Activated T-helper 2 cell treated with anti-CD3 and anti-CD28 coated beads, Interferon-gamma antibody, Interleukin-2, Interleukin-4, amounts not matched to agents 10 μg/mL and 5 μg/mL and 100 μg/mL, durations not matched to agents 14 hours and 24 hours and 36 hours (primary cell): Measurements from ENCODE around the gene GPR89B. TPM values are rescaled to one million over a fixed set of nuclear protein-coding genes. Genes with fewer than 3 reads are reported as not detected.
A peak's percentile ranks its signal among the peaks of the same experiment; 100 is the strongest.
"Not testable (repeated sequence)": the region's sequence is repeated elsewhere in the genome, so short reads cannot be mapped to it uniquely, and the experiment has no call there.

Experiments
- DNase-seq: peaks from one replicate; pipeline ENCODE4 v3.0.0; 2021; ENCODE audit warnings: low spot score
- H3K27ac Mint-ChIP-seq: one replicate; pipeline ENCODE4 v1.8.0; 2021; ENCODE audit warnings: mixed read lengths
- H3K27me3 Mint-ChIP-seq: one replicate; pipeline ENCODE4 v1.8.0; 2021; ENCODE audit warnings: low read depth, mixed read lengths
- H3K36me3 Mint-ChIP-seq: one replicate; pipeline ENCODE4 v1.8.0; 2021; ENCODE audit warnings: low read depth, mixed read lengths
- H3K4me1 Mint-ChIP-seq: one replicate; pipeline ENCODE4 v1.8.0; 2021; ENCODE audit warnings: low read depth, mixed read lengths
- H3K4me3 Mint-ChIP-seq: one replicate; pipeline ENCODE4 v1.8.0; 2021; ENCODE audit warnings: low read depth, mild to moderate bottlenecking, moderate library complexity, mixed read lengths
- H3K9me3 Mint-ChIP-seq: one replicate; pipeline ENCODE4 v1.8.0; 2021; ENCODE audit warnings: mixed read lengths
- intact Hi-C: fragments of 100-400 bp; cut with micrococcal nuclease; formaldehyde crosslinking; loops from one replicate; pipeline ENCODE4 v1.15.1; 2023
- total RNA-seq: library from RNA; stranded (reverse); gene quantifications from 2 replicates; pipeline ENCODE4 v1.2.3, GENCODE V29; 2022

The GPR89B gene
- 13.8 and 19.2 TPM in 2 replicates for total RNA-seq

- peak within 1 kb of the TSS; percentile 79 for H3K4me3 Mint-ChIP-seq
- peaks cover 29% of the 10 kb centered on the region for H3K4me1 Mint-ChIP-seq
- H3K9me3 Mint-ChIP-seq, H3K27me3 Mint-ChIP-seq, intact Hi-C loops: not testable (repeated sequence)
- peaks cover 15% of the 10 kb centered on the region for H3K36me3 Mint-ChIP-seq
- peak within 1 kb of the TSS; percentile 73 for H3K27ac Mint-ChIP-seq
- DNase-seq: peak; percentile 87
Observed at GRCh38 chr1:147928236-147929132, at the start of gene GPR89B. Gene GPR89B, plus strand, starts transcription at chr1:147928420. Its CDS starts 117 bp downstream, at chr1:147928537.

DNA sequence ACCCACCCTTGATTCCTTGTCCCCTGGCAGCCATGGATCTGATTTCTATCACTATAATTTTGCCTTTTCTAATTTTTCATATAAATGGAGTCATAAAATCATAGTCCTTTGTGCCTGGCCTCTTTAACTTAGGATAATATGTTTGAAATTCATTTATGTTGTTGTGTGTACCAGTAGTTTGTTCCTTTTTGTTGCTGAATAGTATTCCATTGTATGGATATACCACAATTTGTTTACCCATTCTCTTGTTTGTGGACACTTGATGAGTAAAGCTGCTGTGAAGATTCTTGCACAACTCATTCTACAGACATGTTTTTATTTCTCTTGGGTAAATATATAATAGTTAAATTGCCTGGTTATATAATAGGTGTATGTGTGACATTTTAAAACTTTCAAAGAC, 48.3 kb upstream of the GPR89B start:
- H3K36me3 Mint-ChIP-seq: no peaks in the 10 kb centered on the region
- peaks cover 8% of the 10 kb centered on the region for H3K9me3 Mint-ChIP-seq

GRCh38 chr1:147882535-147882934, 45.7 kb upstream of the GPR89B start:
- no peak for DNase-seq
- no peaks in the 10 kb centered on the region for H3K36me3 Mint-ChIP-seq
- intact Hi-C loops: no loop called here
- H3K9me3 Mint-ChIP-seq: peaks cover 8% of the 10 kb centered on the region
- H3K27me3 Mint-ChIP-seq: peaks cover 10% of the 10 kb centered on the region
- no peaks in the 10 kb centered on the region for H3K4me1 Mint-ChIP-seq
- no peak overlapping the region for H3K4me3 Mint-ChIP-seq
- H3K27ac Mint-ChIP-seq: no peak overlapping the region

More for the DNA sequence above, 48.3 kb upstream of the GPR89B start:
- no peaks in the 10 kb centered on the region for H3K4me1 Mint-ChIP-seq
- DNase-seq: no peak
- intact Hi-C loops: no loop called here
- no peak overlapping the region for H3K4me3 Mint-ChIP-seq
- H3K27me3 Mint-ChIP-seq: peaks cover 18% of the 10 kb centered on the region
- no peak overlapping the region for H3K27ac Mint-ChIP-seq

- peak; percentile 42 for DNase-seq
- no peak overlapping the region for H3K27ac Mint-ChIP-seq
- no peaks in the 10 kb centered on the region for H3K9me3 Mint-ChIP-seq
- no peaks in the 10 kb centered on the region for H3K36me3 Mint-ChIP-seq
- H3K4me1 Mint-ChIP-seq: peaks cover 6% of the 10 kb centered on the region
- no peak overlapping the region for H3K4me3 Mint-ChIP-seq
- intact Hi-C loops: loop anchor here (1.0 to 5.0 kb wide), 3 partner anchors 168 to 618 kb away; no protein-coding TSS in a partner anchor
- H3K27me3 Mint-ChIP-seq: peaks cover 10% of the 10 kb centered on the region
Observed at GRCh38 chr1:147890177-147890790, 37.9 kb upstream of the GPR89B start.

DNA sequence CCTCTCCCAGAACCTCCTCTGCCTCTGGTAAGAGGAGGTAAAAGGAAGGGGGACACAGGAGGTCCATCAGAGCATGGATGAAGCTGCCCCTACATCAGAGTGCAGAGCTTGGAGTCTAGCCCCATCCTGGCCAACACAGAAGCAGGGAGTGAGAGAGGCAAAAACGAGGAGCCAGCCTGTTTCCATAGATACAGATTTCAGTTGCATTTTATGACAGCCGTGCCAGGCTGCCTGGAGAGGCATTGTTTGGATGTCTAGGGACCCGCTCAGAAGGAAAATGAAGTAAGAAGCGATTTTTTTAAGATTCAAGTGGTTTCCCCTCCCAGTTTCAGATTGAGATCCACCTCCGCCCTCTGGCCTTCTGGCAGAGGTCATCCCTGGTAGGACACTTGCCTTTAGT, 37.1 kb upstream of the GPR89B start:
- intact Hi-C loops: loop anchor here (5.0 kb wide), 2 partner anchors 169 to 619 kb away; no protein-coding TSS in a partner anchor
- Mint-ChIP-seq H3K27me3 (peaks cover 6% of the 10 kb centered on the region), H3K27ac (no peak overlapping the region), H3K4me1 (peaks cover 6% of the 10 kb centered on the region), H3K4me3 (no peak overlapping the region), H3K9me3 (no peaks in the 10 kb centered on the region), H3K36me3 (no peaks in the 10 kb centered on the region)
- DNase-seq: no peak

DNA sequence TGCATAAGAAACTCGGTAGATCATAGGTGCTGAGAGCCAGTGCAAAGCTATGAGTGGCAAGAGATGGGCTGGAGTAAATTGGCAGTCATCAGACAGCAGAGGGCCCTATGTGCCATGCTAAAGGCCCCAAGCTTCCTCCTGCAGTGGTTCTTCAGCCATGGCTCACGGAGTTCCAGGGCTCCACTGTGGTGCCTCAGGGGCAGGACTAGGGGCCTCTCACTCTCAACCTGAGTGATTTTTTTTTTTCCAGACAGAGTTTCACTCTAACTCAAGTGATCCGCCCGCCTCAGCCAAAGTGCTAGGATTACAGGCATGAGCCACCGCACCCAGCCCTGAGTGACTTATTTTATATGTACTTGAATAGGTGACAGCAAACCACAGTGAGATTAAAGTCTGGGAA, 36.0 kb upstream of the GPR89B start:
- no peak for DNase-seq
- H3K9me3 Mint-ChIP-seq: no peaks in the 10 kb centered on the region
- H3K36me3 Mint-ChIP-seq: no peaks in the 10 kb centered on the region
- intact Hi-C loops: loop anchor here (2.0 to 5.0 kb wide), 4 partner anchors 170 to 620 kb away; no protein-coding TSS in a partner anchor
- H3K27me3 Mint-ChIP-seq: peaks cover 6% of the 10 kb centered on the region
- H3K4me3 Mint-ChIP-seq: no peak overlapping the region
- no peak overlapping the region for H3K27ac Mint-ChIP-seq
- peaks cover 6% of the 10 kb centered on the region for H3K4me1 Mint-ChIP-seq

GRCh38 chr1:147892731-147893214, 35.4 kb upstream of the GPR89B start:
- H3K27ac Mint-ChIP-seq: no peak overlapping the region
- H3K4me3 Mint-ChIP-seq: no peak overlapping the region
- intact Hi-C loops: loop anchor here (2.0 to 5.0 kb wide), 4 partner anchors 170 to 620 kb away; no protein-coding TSS in a partner anchor
- DNase-seq: no peak
- peaks cover 6% of the 10 kb centered on the region for H3K27me3 Mint-ChIP-seq
- no peaks in the 10 kb centered on the region for H3K9me3 Mint-ChIP-seq
- peaks cover 6% of the 10 kb centered on the region for H3K4me1 Mint-ChIP-seq
- H3K36me3 Mint-ChIP-seq: no peaks in the 10 kb centered on the region

DNA sequence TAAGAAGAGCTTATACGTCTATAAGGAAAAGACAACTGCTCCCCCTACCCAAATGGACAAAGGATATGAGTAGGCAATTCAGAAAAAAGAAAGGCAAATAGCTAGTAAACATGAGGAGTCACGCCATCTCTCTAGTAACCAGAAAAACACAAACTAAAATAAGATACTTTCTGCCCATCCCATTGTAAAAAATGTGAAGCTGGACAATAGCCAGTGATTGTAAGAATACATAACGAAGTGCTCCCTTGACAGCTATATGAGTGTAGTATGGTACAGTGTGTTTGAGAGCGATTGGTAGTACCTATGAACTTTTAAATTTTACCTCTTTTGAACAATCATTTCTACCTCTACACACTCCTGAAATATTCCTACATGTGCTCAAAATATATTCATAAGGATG, 33.1 kb upstream of the GPR89B start:
- no peaks in the 10 kb centered on the region for H3K36me3 Mint-ChIP-seq
- no peaks in the 10 kb centered on the region for H3K9me3 Mint-ChIP-seq
- peaks cover 5% of the 10 kb centered on the region for H3K4me1 Mint-ChIP-seq
- intact Hi-C loops: no loop called here
- no peak for DNase-seq
- no peak overlapping the region for H3K4me3 Mint-ChIP-seq
- no peak overlapping the region for H3K27ac Mint-ChIP-seq
- peaks cover 9% of the 10 kb centered on the region for H3K27me3 Mint-ChIP-seq

DNA sequence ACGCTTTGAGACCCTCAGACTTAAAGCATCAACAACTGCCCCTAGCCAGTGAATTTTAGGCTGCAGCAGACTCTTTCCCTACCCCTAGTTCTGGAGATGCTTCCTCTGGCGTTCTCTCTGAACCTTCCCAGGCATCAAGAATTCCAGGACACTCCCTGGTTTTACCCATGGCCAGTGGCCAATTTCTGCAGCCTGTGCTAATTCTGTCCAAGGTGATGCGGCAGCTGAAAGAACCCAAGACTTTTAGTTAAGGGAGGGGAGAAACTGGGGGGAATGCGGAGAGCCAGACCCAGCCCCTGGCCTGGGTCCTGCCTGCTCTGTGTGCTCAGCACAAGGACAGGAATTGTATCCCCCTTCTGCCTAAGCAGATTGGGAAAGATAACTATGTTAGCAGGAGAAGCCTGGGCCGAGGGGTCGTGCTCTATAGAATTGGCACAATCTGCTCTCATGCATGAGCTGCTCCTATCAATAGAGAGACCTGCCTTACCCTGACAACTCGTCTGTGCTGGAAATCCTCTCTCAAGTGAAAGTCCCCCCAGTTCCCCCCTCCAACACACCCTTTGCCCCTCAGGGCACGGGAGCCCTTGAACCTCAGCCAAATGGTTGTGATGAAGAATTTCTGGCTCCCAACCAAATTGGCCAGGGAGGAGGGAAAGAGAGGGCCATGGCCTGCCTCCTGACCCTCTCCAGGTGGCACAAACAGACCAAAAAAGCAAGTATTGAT, 31.0 kb upstream of the GPR89B start:
- Mint-ChIP-seq H3K9me3 (no peaks in the 10 kb centered on the region), H3K27ac (no peak overlapping the region), H3K27me3 (peaks cover 16% of the 10 kb centered on the region), H3K4me3 (no peak overlapping the region), H3K36me3 (no peaks in the 10 kb centered on the region), H3K4me1 (no peaks in the 10 kb centered on the region)
- intact Hi-C loops: no loop called here
- DNase-seq: no peak

DNA sequence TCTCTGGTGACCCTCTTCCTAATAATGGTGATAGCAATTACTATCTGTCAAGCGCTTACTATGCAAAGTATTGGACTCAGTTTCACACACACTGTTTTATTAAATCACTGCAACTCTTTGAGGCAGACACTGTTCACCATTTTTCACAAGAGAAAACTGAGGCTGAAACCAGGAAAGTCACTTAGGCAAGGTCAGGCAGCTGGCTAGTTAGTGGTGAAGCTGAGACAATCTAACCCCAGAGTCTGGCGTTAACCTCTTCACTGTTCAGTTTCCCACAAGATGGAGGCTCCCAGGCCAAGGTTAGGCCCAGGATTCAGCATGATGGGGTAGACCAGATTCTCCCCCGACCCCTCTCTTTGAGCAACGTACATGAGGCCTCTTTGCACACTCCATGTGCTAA, 30.4 kb upstream of the GPR89B start:
- Mint-ChIP-seq H3K9me3 (no peaks in the 10 kb centered on the region), H3K4me3 (no peak overlapping the region), H3K27me3 (peaks cover 16% of the 10 kb centered on the region), H3K4me1 (no peaks in the 10 kb centered on the region), H3K36me3 (no peaks in the 10 kb centered on the region), H3K27ac (no peak overlapping the region)
- DNase-seq: no peak
- intact Hi-C loops: no loop called here

DNA sequence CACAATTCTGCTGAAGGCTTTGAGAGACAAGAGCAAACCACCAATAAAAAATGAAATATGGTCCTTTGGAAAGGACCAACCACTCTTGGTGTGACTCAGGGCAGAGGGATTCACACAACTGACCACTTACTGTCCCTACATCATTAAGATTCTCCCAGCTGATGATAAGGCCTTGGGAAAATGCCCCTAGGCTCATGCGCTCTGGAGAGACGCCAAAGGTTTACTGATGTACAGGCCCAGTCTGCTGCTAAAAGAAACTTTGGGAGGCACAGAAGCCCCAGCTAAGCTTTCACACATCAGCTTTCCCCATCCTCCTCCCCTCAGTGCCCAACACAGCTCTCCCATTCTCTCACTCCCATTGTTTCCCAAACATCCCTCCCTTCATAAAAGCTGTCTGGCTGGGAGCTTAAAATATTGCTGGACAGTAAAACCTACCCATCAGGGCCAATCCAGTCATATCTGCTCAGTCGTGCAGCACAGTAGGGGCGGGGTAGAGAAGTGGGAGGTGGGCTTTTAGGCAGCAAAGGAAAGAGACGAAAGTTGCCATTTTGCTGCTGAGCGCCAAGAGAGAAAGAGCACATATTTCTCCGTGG, 25.9 kb upstream of the GPR89B start, which contains the start of gene GJA8:
Gene GJA8 (plus strand): TSS at position 543 of the 593 bp plus-strand sequence. CDS start 5,161 bp downstream, outside the sequence.
- Mint-ChIP-seq H3K4me3 (no peak within 1 kb of the TSS), H3K36me3 (no peaks in the 10 kb centered on the region), H3K27ac (no peak within 1 kb of the TSS), H3K4me1 (peaks cover 12% of the 10 kb centered on the region), H3K9me3 (no peaks in the 10 kb centered on the region), H3K27me3 (peaks cover 15% of the 10 kb centered on the region)
- DNase-seq: no peak
- intact Hi-C loops: no loop called here

GRCh38 chr1:147904726-147905125, 23.5 kb upstream of the GPR89B start:
- Mint-ChIP-seq H3K27me3 (peaks cover 19% of the 10 kb centered on the region), H3K9me3 (no peaks in the 10 kb centered on the region), H3K4me1 (peaks cover 12% of the 10 kb centered on the region), H3K4me3 (no peak overlapping the region), H3K36me3 (no peaks in the 10 kb centered on the region), H3K27ac (no peak overlapping the region)
- intact Hi-C loops: no loop called here
- DNase-seq: no peak
